Stimulated activated CD8-positive, alpha-beta memory T cell treated with anti-CD3 and anti-CD28 coated beads, Interleukin-15, amount 100 ng/mL, for 24 hours (primary cell): ENCODE data around the gene IL37.

ENCODE experiments used
- DNase-seq: peaks from one replicate; pipeline ENCODE4 v3.0.0-alpha.2; 2020; ENCODE audit warnings: low read depth

IL37 gene

GRCh38 chr2:112910865-112911264 lies at the start of gene IL37:
TSS of gene IL37 (plus strand) at chr2:112911165. CDS start at chr2:112913013, 1,848 bp downstream.
- no peak for DNase-seq

GRCh38 chr2:112864072-112864471 lies 46.9 kb upstream of the IL37 start:
- DNase-seq = no peak

- DNase-seq = no peak
Measured at GRCh38 chr2:112866128-112866835, 44.7 kb upstream of the IL37 start.

GRCh38 chr2:112867701-112868631 lies 43.0 kb upstream of the IL37 start:
- no peak for DNase-seq

- no peak for DNase-seq
Measured at GRCh38 chr2:112869258-112869842, 41.6 kb upstream of the IL37 start.

- no peak for DNase-seq
Measured at GRCh38 chr2:112870841-112871835, 39.8 kb upstream of the IL37 start.

GRCh38 chr2:112876257-112876970 lies 34.6 kb upstream of the IL37 start:
- DNase-seq = no peak

- DNase-seq = no peak
Measured at GRCh38 chr2:112876971-112877361, 34.0 kb upstream of the IL37 start.

GRCh38 chr2:112877423-112877822 lies 33.5 kb upstream of the IL37 start:
- no peak for DNase-seq

GRCh38 chr2:112879491-112880041 lies 31.4 kb upstream of the IL37 start:
- DNase-seq = no peak

GRCh38 chr2:112880091-112880531 lies 30.9 kb upstream of the IL37 start:
- DNase-seq = no peak

- DNase-seq = no peak
Measured at GRCh38 chr2:112880696-112881095, 30.3 kb upstream of the IL37 start.

- no peak for DNase-seq
Measured at GRCh38 chr2:112881217-112881985, 29.6 kb upstream of the IL37 start.

GRCh38 chr2:112883669-112884068 lies 27.3 kb upstream of the IL37 start:
- DNase-seq = no peak

GRCh38 chr2:112884869-112885505 lies 26.0 kb upstream of the IL37 start:
- peak; percentile 39 for DNase-seq

- no peak for DNase-seq
Measured at GRCh38 chr2:112885506-112885902, 25.5 kb upstream of the IL37 start.

- no peak for DNase-seq
Measured at GRCh38 chr2:112886291-112886690, 24.7 kb upstream of the IL37 start.

- no peak for DNase-seq
Measured at GRCh38 chr2:112887964-112888749, 22.8 kb upstream of the IL37 start.
